GM23248 (cell line): Measurements from ENCODE around the gene MYMK. TPM values are rescaled to one million over a fixed set of nuclear protein-coding genes. Genes with fewer than 3 reads are reported as not detected.
A peak's percentile ranks its signal among the peaks of the same experiment; 100 is the strongest.

Experiments used
- DNase-seq: peaks from one replicate; pipeline ENCODE4 v3.0.0-alpha.2; 2015
- H2AFZ ChIP-seq: fragments of 200-600 bp; sonication (generic); 2 replicates; pipeline ENCODE4 v1.6.1; 2016; ENCODE audit warnings: antibody characterized with exemption
- H3F3A ChIP-seq: fragments of 200-600 bp; sonication (generic); 2 replicates; pipeline ENCODE4 v1.6.1; 2016; ENCODE audit warnings: mild to moderate bottlenecking, antibody characterized with exemption, mixed run types; ENCODE audit not compliant: insufficient read depth
- H3K27ac ChIP-seq: fragments of 200-600 bp; sonication (generic); 2 replicates; pipeline ENCODE4 v1.5.1; 2016; ENCODE audit warnings: mild to moderate bottlenecking
- H3K27me3 ChIP-seq: fragments of 200-600 bp; sonication (generic); replicated peaks from 2 replicates; pipeline ENCODE4 v1.6.1; 2016; ENCODE audit warnings: mild to moderate bottlenecking; ENCODE audit not compliant: insufficient read depth
- H3K36me3 ChIP-seq: fragments of 200-600 bp; sonication (generic); 2 replicates; pipeline ENCODE4 v1.6.1; 2016; ENCODE audit warnings: low read depth, mild to moderate bottlenecking
- H3K4me1 ChIP-seq: fragments of 200-600 bp; sonication (generic); 2 replicates; pipeline ENCODE4 v1.6.1; 2016; ENCODE audit warnings: mild to moderate bottlenecking; ENCODE audit not compliant: insufficient read depth
- H3K4me2 ChIP-seq: fragments of 200-600 bp; sonication (generic); one replicate; pipeline ENCODE4 v1.6.1; 2016; ENCODE audit warnings: mild to moderate bottlenecking; ENCODE audit not compliant: unreplicated experiment
- H3K4me3 ChIP-seq: fragments of 200-600 bp; sonication (generic); 2 replicates; pipeline ENCODE4 v1.5.1; 2016; ENCODE audit warnings: mild to moderate bottlenecking
- H3K79me2 ChIP-seq: fragments of 200-600 bp; sonication (generic); 2 replicates; pipeline ENCODE4 v1.6.1; 2016; ENCODE audit warnings: mild to moderate bottlenecking; ENCODE audit not compliant: insufficient read depth
- H3K9ac ChIP-seq: fragments of 200-600 bp; sonication (generic); 2 replicates; pipeline ENCODE4 v1.6.1; 2016; ENCODE audit warnings: mild to moderate bottlenecking
- H3K9me2 ChIP-seq: fragments of 200-600 bp; sonication (generic); 2 replicates; pipeline ENCODE4 v1.6.1; 2016; ENCODE audit warnings: mixed run types, mild to moderate bottlenecking, moderate library complexity; ENCODE audit not compliant: insufficient read depth
- H3K9me3 ChIP-seq: fragments of 200-600 bp; sonication (generic); one replicate; pipeline ENCODE4 v1.6.1; 2017; ENCODE audit warnings: low read depth
- H4K20me1 ChIP-seq: fragments of 200-600 bp; sonication (generic); 2 replicates; pipeline ENCODE4 v1.6.0; 2016; ENCODE audit not compliant: insufficient read depth
- EZH2 ChIP-seq: fragments of 200-600 bp; sonication (generic); IDR thresholded peaks from 2 replicates; pipeline ENCODE4 v1.6.1; 2018; ENCODE audit warnings: antibody characterized with exemption, mild to moderate bottlenecking; ENCODE audit not compliant: insufficient read depth, poor library complexity, severe bottlenecking
- EZH2phosphoT487 ChIP-seq: fragments of 200-600 bp; sonication (generic); IDR thresholded peaks from 2 replicates; pipeline ENCODE4 v1.6.1; 2018; ENCODE audit warnings: antibody characterized with exemption, moderate library complexity, mild to moderate bottlenecking, low read depth; ENCODE audit not compliant: insufficient read depth
- WGBS, 2 experiments: methylation state at CpG; one replicate each; pipeline ENCODE4 v1.1.6; 2015 to 2017; ENCODE audit warnings: low lambda C conversion rate in 2 of 2, low coverage in 1 of 2; ENCODE audit errors: missing lambda C conversion rate in 2 of 2; 5-methylcytosine and 5-hydroxymethylcytosine counted together
- in situ Hi-C: fragments of 300-500 bp; cut with MboI; formaldehyde crosslinking; loops from 2 replicates; pipeline ENCODE4 v1.15.0; 2020
- polyA plus RNA-seq: library from polyadenylated mRNA; unstranded; fragments of >200 nt; fragmentation: Nextera tagmentation; extraction: Ambion mirVana; gene quantifications from 2 replicates; pipeline ENCODE4 v1.2.1, GENCODE V29; 2016
- total RNA-seq: library from RNA; depleted of rRNA; stranded (reverse); fragments of >200 nt; shearing (Covaris generic); gene quantifications from 2 replicates; pipeline ENCODE4 v1.2.3, GENCODE V29; 2014

MYMK gene
- total and polyA plus RNA-seq, 2 experiments from 2014 or later = not detected

- no peaks in the 10 kb centered on the region for H3K9me3 ChIP-seq
- no peak overlapping the region for H2AFZ ChIP-seq
- H3K9me2 ChIP-seq = no peaks in the 10 kb centered on the region
- no peak for DNase-seq
- no peak overlapping the region for H3K4me3 ChIP-seq
- TF ChIP-seq EZH2phosphoT487 (no peak), EZH2 (no peak)
- no peak overlapping the region for H3K9ac ChIP-seq
- H3K36me3 ChIP-seq = no peaks in the 10 kb centered on the region
- H3F3A ChIP-seq = no peaks in the 10 kb centered on the region
- H4K20me1 ChIP-seq = no peaks in the 10 kb centered on the region
- peaks cover 35% of the 10 kb centered on the region for H3K27me3 ChIP-seq
- no peak overlapping the region for H3K4me2 ChIP-seq
- in situ Hi-C loops = loop anchor here (10.0 kb wide), 1 partner anchor 205 kb away; no protein-coding TSS in a partner anchor
- no peak overlapping the region for H3K27ac ChIP-seq
- H3K4me1 ChIP-seq = no peaks in the 10 kb centered on the region
- no peaks in the 10 kb centered on the region for H3K79me2 ChIP-seq
- 68 to 72% methylated on average over 23 to 24 of the region's 24 CpGs for WGBS, 2 experiments
Measured at GRCh38 chr9:133520121-133520835, 4.5 kb downstream of the MYMK start.

GRCh38 chr9:133519693-133520092, 5.1 kb downstream of the MYMK start:
- H3K4me2 ChIP-seq = no peak overlapping the region
- no peaks in the 10 kb centered on the region for H3K79me2 ChIP-seq
- in situ Hi-C loops = loop anchor here (10.0 kb wide), 1 partner anchor 205 kb away; no protein-coding TSS in a partner anchor
- H3K4me1 ChIP-seq = no peaks in the 10 kb centered on the region
- H3K27ac ChIP-seq = no peak overlapping the region
- H3K9me2 ChIP-seq = no peaks in the 10 kb centered on the region
- H3K36me3 ChIP-seq = no peaks in the 10 kb centered on the region
- TF ChIP-seq EZH2 = no peak
- no peak for TF ChIP-seq EZH2phosphoT487
- DNase-seq = peak; percentile 52
- H3K4me3 ChIP-seq = no peak overlapping the region
- no peak overlapping the region for H3K9ac ChIP-seq
- H3F3A ChIP-seq = no peaks in the 10 kb centered on the region
- H2AFZ ChIP-seq = no peak overlapping the region
- WGBS, 2 experiments = 57 to 60% methylated on average over 7 of the region's 7 CpGs
- H3K9me3 ChIP-seq = no peaks in the 10 kb centered on the region
- H3K27me3 ChIP-seq = peaks cover 34% of the 10 kb centered on the region
- H4K20me1 ChIP-seq = no peaks in the 10 kb centered on the region

GRCh38 chr9:133518706-133519449, 5.9 kb downstream of the MYMK start:
- no peaks in the 10 kb centered on the region for H4K20me1 ChIP-seq
- peaks cover 26% of the 10 kb centered on the region for H3K27me3 ChIP-seq
- no peak overlapping the region for H2AFZ ChIP-seq
- 78 to 82% methylated on average over 21 to 27 of the region's 27 CpGs for WGBS, 2 experiments
- no peaks in the 10 kb centered on the region for H3K36me3 ChIP-seq
- H3F3A ChIP-seq = no peaks in the 10 kb centered on the region
- no peak overlapping the region for H3K9ac ChIP-seq
- H3K4me3 ChIP-seq = no peak overlapping the region
- TF ChIP-seq EZH2phosphoT487 (no peak), EZH2 (no peak)
- H3K27ac ChIP-seq = no peak overlapping the region
- DNase-seq = no peak
- no peak overlapping the region for H3K4me2 ChIP-seq
- H3K9me2 ChIP-seq = no peaks in the 10 kb centered on the region
- no peaks in the 10 kb centered on the region for H3K9me3 ChIP-seq
- in situ Hi-C loops = no loop called here
- H3K79me2 ChIP-seq = no peaks in the 10 kb centered on the region
- no peaks in the 10 kb centered on the region for H3K4me1 ChIP-seq

- no peaks in the 10 kb centered on the region for H3F3A ChIP-seq
- DNase-seq = no peak
- no peaks in the 10 kb centered on the region for H3K36me3 ChIP-seq
- H3K9me2 ChIP-seq = no peaks in the 10 kb centered on the region
- no peak overlapping the region for H3K4me2 ChIP-seq
- H3K27me3 ChIP-seq = peaks cover 19% of the 10 kb centered on the region
- 71 to 72% methylated on average over 5 of the region's 5 CpGs for WGBS, 2 experiments
- no peaks in the 10 kb centered on the region for H3K9me3 ChIP-seq
- H3K4me1 ChIP-seq = no peaks in the 10 kb centered on the region
- no peak overlapping the region for H2AFZ ChIP-seq
- H3K9ac ChIP-seq = no peak overlapping the region
- H3K4me3 ChIP-seq = no peak overlapping the region
- no peaks in the 10 kb centered on the region for H3K79me2 ChIP-seq
- in situ Hi-C loops = no loop called here
- no peaks in the 10 kb centered on the region for H4K20me1 ChIP-seq
- no peak for TF ChIP-seq EZH2
- TF ChIP-seq EZH2phosphoT487 = no peak
- H3K27ac ChIP-seq = no peak overlapping the region
Measured at GRCh38 chr9:133518200-133518599, 6.6 kb downstream of the MYMK start.
